Motor neuron (in vitro differentiated cells): ENCODE results near the gene TAF10. TPM values are rescaled to one million over a fixed set of nuclear protein-coding genes. Genes with fewer than 3 reads are reported as not detected.
A peak's percentile ranks its signal among the peaks of the same experiment; 100 is the strongest.

Experiments
- ATAC-seq, 8 experiments: fragments of 200-7000 bp; cut with Tn5 transposase; replicated peaks in 6 of 8; 2 replicates each; pipeline ENCODE4 v1.8.0; 2021; ENCODE audit warnings: mild to moderate bottlenecking in 8 of 8, moderate library complexity in 8 of 8
- H3K27ac ChIP-seq, 2 donors: fragments of 250-450 bp; sonication (Bioruptor Pico); 2 replicates each; pipeline ENCODE4 v1.9.0; 2021; ENCODE audit warnings: antibody characterized with exemption in 2 of 2, mild to moderate bottlenecking in 2 of 2, moderate library complexity in 1 of 2
- H3K4me1 ChIP-seq, 2 donors: fragments of 250-450 bp; sonication (Bioruptor Pico); replicated peaks in 1 of 2; 2 replicates each; pipeline ENCODE4 v1.6.1; 2021; ENCODE audit warnings: antibody characterized with exemption in 2 of 2, mild to moderate bottlenecking in 2 of 2, moderate library complexity in 1 of 2
- H3K4me3 ChIP-seq, 5 donors: fragments of 250-450 bp; sonication (Bioruptor Pico); 2 replicates each; pipeline ENCODE4 v1.9.0; 2021; ENCODE audit warnings: antibody characterized with exemption in 5 of 5, mild to moderate bottlenecking in 5 of 5, moderate library complexity in 4 of 5
- WGBS, 10 experiments: fragments of 450-650 bp; shearing (Covaris generic); methylation state at CpG; one replicate each; pipeline ENCODE4 v1.0.0; 2022; 5-methylcytosine and 5-hydroxymethylcytosine counted together
- in situ Hi-C, 9 experiments: fragments of 400-800 bp; cut with MboI; loops; one replicate each; pipeline ENCODE4 v1.15.0; 2021; ENCODE audit warnings: low sequenced_read_pairs in 9 of 9, low pct_unique_long_range_greater_than_20kb in 2 of 9; ENCODE audit not compliant: unreplicated experiment in 9 of 9
- total RNA-seq, 8 experiments: library from RNA; unstranded; fragments of 300-600 nt; gene quantifications; 2 replicates each; pipeline versions ENCODE4 v1.2.3 to v1.2.4, GENCODE V29; 2022

Gene TAF10
- total RNA-seq, 8 experiments from 2014 or later = 64.9 to 163 (median 105) TPM

DNA sequence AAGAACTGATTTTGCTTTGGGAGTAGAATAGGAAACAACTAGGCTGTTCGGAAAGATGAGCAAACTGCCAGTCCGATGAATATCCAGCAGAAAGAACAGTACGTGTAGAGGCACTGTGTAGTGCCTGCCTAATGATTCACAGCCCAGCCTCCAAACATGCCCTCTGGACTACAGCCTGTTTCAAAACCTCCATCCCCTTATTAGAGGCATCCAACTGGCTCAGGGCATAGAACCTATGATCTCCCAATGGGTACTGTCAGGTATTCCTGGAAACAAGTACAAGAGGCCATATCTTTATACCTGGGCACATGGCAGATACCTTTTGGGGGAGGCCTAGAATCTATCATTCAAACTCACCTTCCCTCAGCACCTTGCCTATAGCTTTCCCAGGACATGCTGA lies 13.5 kb downstream of the TAF10 start:
- 80 to 100% (median 100%) methylated on average over 1 to 3 of the region's 3 CpGs; no CpG with 5 or more reads in 4 of the 10 experiments for WGBS, 10 experiments
- ATAC-seq = no peak
- peaks cover 17 to 25% of the 10 kb centered on the region in 2 donors for H3K4me1 ChIP-seq
- in situ Hi-C loops = no loop called here
- no peak overlapping the region for H3K27ac ChIP-seq
- H3K4me3 ChIP-seq = no peak overlapping the region

DNA sequence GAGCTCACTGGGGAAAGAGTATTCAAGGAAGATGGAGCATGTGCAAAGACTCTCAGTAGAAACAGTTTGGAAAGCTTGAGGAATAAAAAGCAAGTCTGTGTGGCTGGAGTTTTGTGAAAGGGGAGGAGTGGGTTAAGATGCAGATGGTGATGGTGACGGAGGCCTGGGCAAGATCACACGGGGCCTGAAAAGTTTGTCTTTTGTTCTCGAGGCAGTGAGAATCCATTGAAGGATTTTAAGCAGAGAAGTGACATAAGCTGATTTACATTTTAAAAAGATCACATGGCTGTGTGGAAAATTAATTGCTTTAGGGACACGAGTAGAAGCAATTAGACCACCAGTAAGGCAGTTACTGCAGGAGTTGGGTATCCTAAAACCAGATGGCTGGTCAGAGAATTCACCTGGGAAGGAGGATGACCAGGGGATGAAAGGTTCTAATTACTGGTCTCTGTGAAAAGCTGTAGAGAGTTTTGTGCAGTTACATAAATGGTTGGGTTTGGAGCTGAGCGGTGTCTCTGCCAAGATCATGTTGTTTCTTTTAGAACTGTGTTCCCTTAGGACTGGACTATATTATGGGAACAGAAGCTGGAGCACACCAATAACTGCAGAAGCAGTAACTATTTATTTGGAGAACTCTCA lies 15.7 kb downstream of the TAF10 start:
- in situ Hi-C loops = no loop called here
- 16 to 67% (median 27%) methylated on average over 2 to 5 of the region's 5 CpGs; no CpG with 5 or more reads in 1 of the 10 experiments for WGBS, 10 experiments
- H3K27ac ChIP-seq = peak overlapping the region; percentile 9 to 52
- H3K4me1 ChIP-seq = peaks cover 12 to 19% of the 10 kb centered on the region in 2 donors
- no peak overlapping the region for H3K4me3 ChIP-seq
- ATAC-seq = peak in 5 of 8 experiments; percentile 70 to 85 (median 79)

DNA sequence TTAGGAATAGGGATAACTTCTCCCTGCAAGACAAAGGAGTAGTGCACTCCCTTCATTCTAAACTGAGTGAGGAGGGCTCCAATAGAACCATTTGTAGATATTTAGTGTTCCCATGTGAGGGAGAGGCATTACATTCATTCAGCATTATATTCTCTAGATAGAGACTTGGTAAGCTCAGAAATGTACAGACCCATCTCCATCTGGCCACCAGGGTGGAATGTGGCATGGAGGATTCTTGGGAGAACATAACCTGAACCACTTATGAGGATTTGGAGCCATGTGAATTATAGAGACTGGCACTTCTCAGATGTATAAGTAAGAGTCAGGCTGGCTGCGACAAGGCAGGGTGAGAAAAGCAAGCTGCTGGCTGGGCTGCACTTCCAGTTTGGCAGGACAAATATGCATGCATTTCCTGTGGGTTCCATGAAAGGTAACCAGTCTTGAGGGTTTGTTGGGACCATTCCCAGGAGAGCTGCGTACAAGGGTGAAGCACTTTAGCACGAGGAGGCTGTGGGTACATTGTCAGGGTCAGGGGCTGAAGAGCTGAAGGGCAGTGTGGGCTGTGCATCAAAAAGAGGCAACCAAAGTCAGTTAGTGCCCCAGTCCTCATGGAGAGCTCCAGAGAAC lies 17.8 kb downstream of the TAF10 start:
- Histone ChIP-seq H3K4me3 (no peak overlapping the region), H3K27ac (no peak overlapping the region), H3K4me1 (peaks cover 12 to 19% of the 10 kb centered on the region in 2 donors)
- no peak for ATAC-seq
- WGBS, 10 experiments = 80 to 100% (median 92%) methylated on average over 1 to 3 of the region's 3 CpGs; no CpG with 5 or more reads in 6 of the 10 experiments
- in situ Hi-C loops = no loop called here

DNA sequence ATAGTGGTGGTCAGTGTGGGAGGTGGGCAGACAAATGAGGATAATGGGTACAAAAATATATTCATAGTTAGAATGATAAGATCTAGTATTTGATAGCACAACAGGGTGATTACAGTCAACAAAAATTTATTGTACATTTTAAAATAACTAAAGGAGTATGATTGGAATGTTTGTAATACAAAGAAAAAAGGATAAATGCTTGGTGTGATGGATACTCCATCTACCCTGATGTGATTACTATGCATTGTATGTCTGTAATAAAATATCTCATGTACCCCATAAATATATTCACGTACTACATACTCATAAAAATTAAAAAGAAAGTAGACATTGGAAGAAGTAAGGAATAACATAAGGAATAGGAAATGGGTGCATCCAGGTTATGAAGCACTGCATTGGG lies 24.0 kb downstream of the TAF10 start:
- Histone ChIP-seq H3K27ac (no peak overlapping the region), H3K4me3 (no peak overlapping the region), H3K4me1 (no peaks in the 10 kb centered on the region)
- no peak for ATAC-seq
- in situ Hi-C loops = no loop called here
- WGBS, 10 experiments = 67 to 100% (median 96%) methylated on average over 1 of the region's 1 CpG; no CpG with 5 or more reads in 2 of the 10 experiments

DNA sequence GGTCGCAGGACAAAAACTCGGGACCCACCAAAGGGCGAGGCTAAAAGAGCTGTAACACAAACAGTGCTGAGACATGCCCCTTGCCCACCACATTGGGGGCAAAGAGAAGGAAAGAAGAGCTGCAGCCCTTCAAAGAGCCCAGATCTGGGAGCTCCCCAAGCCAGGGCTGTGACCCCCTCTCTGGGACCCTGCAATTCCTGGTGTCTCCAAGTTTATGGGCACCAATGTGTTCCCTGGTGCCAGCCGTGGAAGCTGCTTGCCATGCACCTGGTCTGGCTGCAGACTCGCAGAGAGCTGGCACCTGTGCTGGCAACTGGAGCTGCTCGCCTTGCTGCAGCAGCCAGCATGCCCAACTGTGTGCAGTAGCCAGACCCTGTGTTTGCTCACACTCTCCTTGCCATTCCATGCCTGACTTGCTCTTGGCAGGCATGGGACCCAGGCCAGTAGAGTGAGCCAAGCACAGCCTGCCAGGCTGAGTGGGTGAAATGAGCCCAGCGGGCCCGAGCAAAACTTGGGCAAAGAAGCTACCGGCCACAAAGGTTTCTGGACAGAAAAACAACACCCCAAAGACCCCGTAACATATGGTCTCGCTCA lies 24.6 kb downstream of the TAF10 start:
- in situ Hi-C loops = no loop called here
- no peak overlapping the region for H3K27ac ChIP-seq

GRCh38 chr11:6586434-6587359 lies 25.3 kb downstream of the TAF10 start:
- in situ Hi-C loops = no loop called here
- no peak overlapping the region for H3K4me3 ChIP-seq
- no peaks in the 10 kb centered on the region for H3K4me1 ChIP-seq
- peak in 5 of 8 experiments; percentile 76 to 98 (median 92) for ATAC-seq
- H3K27ac ChIP-seq = no peak overlapping the region
- WGBS, 10 experiments = 13 to 100% (median 67%) methylated on average over 1 to 6 of the region's 25 CpGs; no CpG with 5 or more reads in 1 of the 10 experiments

More for the DNA sequence above, 24.6 kb downstream of the TAF10 start:
- ATAC-seq = no peak
- H3K4me1 ChIP-seq = no peaks in the 10 kb centered on the region
- 70 to 100% (median 94%) methylated on average over 4 to 9 of the region's 11 CpGs; no CpG with 5 or more reads in 2 of the 10 experiments for WGBS, 10 experiments
- H3K4me3 ChIP-seq = no peak overlapping the region

DNA sequence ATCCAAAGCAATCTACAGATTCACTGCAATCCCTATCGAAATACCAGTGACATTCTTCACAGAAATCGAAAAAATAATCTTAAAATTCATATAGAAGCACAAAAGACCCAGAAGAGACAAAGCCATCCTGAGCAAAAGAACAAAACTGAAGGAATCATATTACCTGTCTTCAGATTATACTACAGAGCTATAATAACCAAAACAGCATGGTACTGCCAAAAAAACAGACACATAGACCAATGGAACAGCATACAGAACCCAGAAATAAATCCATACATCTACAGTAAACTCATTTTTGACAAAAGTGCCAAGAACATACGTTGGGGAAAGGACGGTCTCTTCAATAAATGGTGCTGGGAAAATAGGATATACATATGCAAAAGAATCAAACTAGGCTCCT lies 27.5 kb downstream of the TAF10 start:
- 54 to 100% (median 93%) methylated on average over 1 to 4 of the region's 4 CpGs for WGBS, 10 experiments
- Histone ChIP-seq H3K4me3 (no peak overlapping the region), H3K27ac (no peak overlapping the region), H3K4me1 (no peaks in the 10 kb centered on the region)
- ATAC-seq = no peak
- in situ Hi-C loops = no loop called here

DNA sequence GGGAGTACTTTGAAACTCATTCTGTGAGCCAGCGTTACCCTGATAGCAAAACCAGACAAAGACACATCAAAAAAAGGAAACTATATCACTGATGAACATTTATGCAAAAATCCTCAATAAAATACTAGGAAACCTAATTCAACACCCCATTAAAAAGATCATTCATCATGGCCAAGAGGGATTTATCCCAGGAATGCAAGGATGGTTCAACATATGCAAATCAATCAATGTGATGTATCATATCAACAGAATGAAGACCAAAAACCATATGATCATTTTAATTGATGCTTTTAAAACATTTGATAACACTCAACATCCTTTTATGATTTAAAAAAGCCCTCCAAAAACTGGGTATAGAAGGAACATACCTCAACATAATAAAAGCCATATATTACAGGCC lies 28.4 kb downstream of the TAF10 start:
- no peak overlapping the region for H3K4me3 ChIP-seq
- WGBS, 10 experiments = 63 to 100% (median 100%) methylated on average over 1 of the region's 1 CpG; no CpG with 5 or more reads in 3 of the 10 experiments
- ATAC-seq = no peak
- in situ Hi-C loops = no loop called here
- no peak overlapping the region for H3K27ac ChIP-seq
- H3K4me1 ChIP-seq = no peaks in the 10 kb centered on the region

- no peak overlapping the region for H3K27ac ChIP-seq
- in situ Hi-C loops = no loop called here
- 40 to 100% (median 91%) methylated on average over 1 to 2 of the region's 2 CpGs; no CpG with 5 or more reads in 2 of the 10 experiments for WGBS, 10 experiments
- H3K4me3 ChIP-seq = no peak overlapping the region
- H3K4me1 ChIP-seq = no peaks in the 10 kb centered on the region
- no peak for ATAC-seq
Measured at GRCh38 chr11:6579681-6580080, 32.3 kb downstream of the TAF10 start.

- in situ Hi-C loops = no loop called here
- no peak overlapping the region for H3K27ac ChIP-seq
- ATAC-seq = no peak
Measured at GRCh38 chr11:6578134-6578533, 33.9 kb downstream of the TAF10 start.

DNA sequence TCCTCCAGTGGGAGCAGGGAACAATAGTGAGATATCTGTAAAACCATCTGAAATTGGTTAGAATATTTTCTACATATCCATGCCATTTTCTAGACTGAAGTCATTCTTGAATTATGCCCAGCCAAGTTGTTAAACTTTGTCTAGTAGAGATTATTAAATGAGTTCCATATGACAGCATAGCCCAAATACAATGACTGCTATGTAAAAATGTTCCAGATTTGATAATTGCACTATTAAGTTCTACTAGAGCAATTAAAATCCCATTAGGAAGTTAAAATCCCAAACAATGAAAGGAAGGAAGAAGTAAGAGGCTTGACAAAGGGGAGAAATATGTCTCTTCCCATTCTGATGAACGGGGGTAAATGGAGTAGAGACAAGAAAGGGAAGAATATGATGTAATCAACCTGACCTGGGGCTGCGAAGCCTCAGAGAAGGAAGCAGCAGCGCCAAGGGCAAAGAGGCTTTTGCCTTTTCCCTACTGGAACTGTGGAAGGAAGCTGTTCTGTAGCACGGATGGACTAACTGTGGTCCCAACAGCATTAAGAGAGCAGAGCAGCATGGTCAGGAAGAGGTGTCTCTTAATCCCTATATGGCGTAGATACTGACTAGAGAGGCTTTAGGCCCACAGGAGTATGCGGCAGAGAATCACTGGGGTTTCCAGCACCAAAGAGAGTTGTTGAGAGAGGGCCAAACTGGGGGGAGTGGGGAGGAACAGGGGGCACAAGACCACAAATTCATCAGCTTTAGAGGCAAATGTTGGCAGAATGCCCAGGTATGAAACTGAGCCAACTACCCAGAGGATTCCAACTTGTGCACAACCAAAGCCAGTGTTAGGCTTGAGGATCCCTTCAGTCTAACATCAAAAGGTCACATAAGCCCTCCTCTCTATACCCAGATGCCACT lies 35.3 kb downstream of the TAF10 start:
- peak in 6 of 8 experiments; percentile 33 to 93 (median 52) for ATAC-seq
- no peak overlapping the region for H3K27ac ChIP-seq
- no peak overlapping the region for H3K4me3 ChIP-seq
- H3K4me1 ChIP-seq = no peaks in the 10 kb centered on the region
- in situ Hi-C loops = no loop called here
- 4 to 76% (median 42%) methylated on average over 1 to 4 of the region's 6 CpGs for WGBS, 10 experiments

More at GRCh38 chr11:6578134-6578533, 33.9 kb downstream of the TAF10 start:
- 80 to 100% (median 88%) methylated on average over 1 of the region's 1 CpG; no CpG with 5 or more reads in 7 of the 10 experiments for WGBS, 10 experiments
- Histone ChIP-seq H3K4me3 (no peak overlapping the region), H3K4me1 (no peaks in the 10 kb centered on the region)
